Stomach (tissue), 4 donors: ENCODE measurements around the gene GPR62.

Experiments used
- CTCF ChIP-seq, 7 experiments: fragments of 450-650 bp in 4 of 7; fragments of 200-600 bp in 3 of 7; sonication (generic) in 3 of 7; IDR thresholded peaks; one replicate each; pipeline ENCODE4 v1.5.1; 2016 to 2019; ENCODE audit warnings: antibody characterized with exemption in 7 of 7, control low read depth in 2 of 7, mild to moderate bottlenecking in 1 of 7
- EP300 ChIP-seq: sonication (generic); formaldehyde crosslinking; IDR thresholded peaks from one replicate; pipeline ENCODE4 v1.6.1; 2017; ENCODE audit warnings: antibody characterized with exemption
- POLR2AphosphoS5 ChIP-seq, 3 donors: sonication (generic); formaldehyde crosslinking; IDR thresholded peaks; one replicate each; pipeline ENCODE4 v1.6.1; 2016; ENCODE audit warnings: antibody characterized with exemption in 3 of 3

GRCh38 chr3:51934991-51935885 is 19.9 kb upstream of the GPR62 start:
- TF ChIP-seq CTCF (IDR thresholded peaks at IDR 0.05) (no peak), POLR2AphosphoS5 (IDR thresholded peaks at IDR 0.05) (no peak), EP300 (no peak)
